Endothelial cell of umbilical vein (primary cell): ENCODE results near the gene POLR2E. TPM values are rescaled to one million over a fixed set of nuclear protein-coding genes. Genes with fewer than 3 reads are reported as not detected.

Experiments used
- BruUV-seq: library from RNA; stranded (reverse); fragments of 400-500 nt; replicated peaks from 2 replicates; lab custom pipeline; 2021; lab: Mats Ljungman, UMichigan
- CTCF ChIA-PET: fragments of 300-600, 350-600 bp; sonication (Branson Sonifier 250); formaldehyde crosslinking; loops from one replicate; lab custom pipeline; 2021; ENCODE audit warnings: antibody characterized with exemption, inconsistent platforms; lab: Charles Lee
- POLR2A ChIA-PET: fragments of 300-600, 350-600 bp; sonication (Branson Sonifier 250); formaldehyde crosslinking; loops from one replicate; lab custom pipeline; 2021; ENCODE audit warnings: antibody characterized with exemption, inconsistent platforms; lab: Charles Lee
- DNase-seq: peaks from one replicate; pipeline ENCODE4 v3.0.0-alpha.2; 2011; ENCODE audit warnings: low read depth, low spot score
- FAIRE-seq: peaks from 2 replicates; lab custom pipeline; 2011; peaks lifted over from hg19 to GRCh38; lab: Jason Lieb, UNC
- H2AFZ ChIP-seq: 2 replicates; pipeline ENCODE4 v1.6.0; 2012; ENCODE audit warnings: low read depth, low read length, control low read depth, inconsistent platforms
- H3K27ac ChIP-seq: 2 replicates; pipeline ENCODE4 v1.5.1; 2011; ENCODE audit warnings: low read depth, mild to moderate bottlenecking, control low read depth, low read length, moderate library complexity; ENCODE audit not compliant: insufficient read depth
- H3K27me3 ChIP-seq, 2 experiments: 2 replicates each; pipeline versions ENCODE4 v1.6.0 to v1.6.1; 2011; ENCODE audit warnings: low read length in 2 of 2, mixed read lengths in 1 of 2; ENCODE audit not compliant: control insufficient read depth in 2 of 2, insufficient read depth in 2 of 2
- H3K36me3 ChIP-seq, 2 experiments: 2 replicates in 1 of 2; 3 replicates in 1 of 2; pipeline ENCODE4 v1.5.1; 2011; ENCODE audit warnings: low read length in 2 of 2, mild to moderate bottlenecking in 1 of 2, moderate library complexity in 1 of 2; ENCODE audit not compliant: control insufficient read depth in 2 of 2, insufficient read depth in 2 of 2; ENCODE audit errors: extremely low read depth in 1 of 2
- H3K4me1 ChIP-seq: 3 replicates; pipeline ENCODE4 v1.5.1; 2011; ENCODE audit warnings: mild to moderate bottlenecking, low read length; ENCODE audit not compliant: control insufficient read depth, insufficient read depth; ENCODE audit errors: extremely low read depth
- H3K4me2 ChIP-seq: 2 replicates; pipeline ENCODE4 v1.6.1; 2011; ENCODE audit warnings: low read length, control low read depth, mixed read lengths; ENCODE audit not compliant: insufficient read depth
- H3K4me3 ChIP-seq, 3 experiments: fragments of 200-600 bp in 1 of 3; sonication (generic), shearing (Covaris generic) in 1 of 3; replicated peaks in 1 of 3; 2 replicates each; pipeline ENCODE4 v1.5.1; 2011 to 2016; ENCODE audit warnings: control low read depth in 3 of 3, low read length in 3 of 3, mild to moderate bottlenecking in 2 of 3, inconsistent platforms in 1 of 3, low read depth in 1 of 3, moderate library complexity in 1 of 3; ENCODE audit not compliant: insufficient read depth in 1 of 3
- H3K79me2 ChIP-seq: 2 replicates; pipeline ENCODE4 v1.6.0; 2012; ENCODE audit warnings: low read length, inconsistent platforms; ENCODE audit not compliant: control insufficient read depth, insufficient read depth
- H3K9ac ChIP-seq: replicated peaks from 2 replicates; pipeline ENCODE3; 2011; ENCODE audit warnings: low read length, control low read depth; ENCODE audit not compliant: insufficient read depth; ENCODE audit errors: extremely low read depth
- H3K9me1 ChIP-seq: replicated peaks from 3 replicates; pipeline ENCODE4 v1.6.0; 2011; ENCODE audit warnings: mild to moderate bottlenecking, low read length; ENCODE audit not compliant: control insufficient read depth, insufficient read depth; ENCODE audit errors: extremely low read depth
- H3K9me3 ChIP-seq: replicated peaks from 2 replicates; pipeline ENCODE4 v1.5.1; 2012; ENCODE audit warnings: low read length, inconsistent platforms; ENCODE audit not compliant: control insufficient read depth, insufficient read depth
- H4K20me1 ChIP-seq: replicated peaks from 2 replicates; pipeline ENCODE3; 2011; ENCODE audit warnings: mild to moderate bottlenecking, low read length; ENCODE audit not compliant: control insufficient read depth, insufficient read depth; ENCODE audit errors: extremely low read depth
- EZH2 ChIP-seq: IDR thresholded peaks from 2 replicates; pipeline ENCODE4 v1.6.1; 2012; ENCODE audit warnings: borderline replicate concordance, low read depth, mild to moderate bottlenecking, moderate library complexity, low read length, inconsistent platforms; ENCODE audit not compliant: severe bottlenecking
- FOS ChIP-seq: IDR thresholded peaks from 2 replicates; pipeline ENCODE4 v1.6.1; 2011; ENCODE audit warnings: mild to moderate bottlenecking, low read length, moderate library complexity, borderline replicate concordance; ENCODE audit not compliant: insufficient read depth
- GATA2 ChIP-seq: IDR thresholded peaks from 2 replicates; pipeline ENCODE4 v1.7.0; 2011; ENCODE audit warnings: low read depth, mild to moderate bottlenecking, moderate library complexity, mixed read lengths, low read length; ENCODE audit not compliant: insufficient read length, insufficient read depth
- JUN ChIP-seq: IDR thresholded peaks from 2 replicates; pipeline ENCODE4 v1.6.1; 2011; ENCODE audit warnings: borderline replicate concordance, low read depth; ENCODE audit not compliant: insufficient read length, insufficient read depth
- MYC ChIP-seq: IDR thresholded peaks from one replicate; pipeline ENCODE4 v1.6.1; 2011; ENCODE audit warnings: mild to moderate bottlenecking, low read depth, low read length
- POLR2A ChIP-seq: IDR thresholded peaks from 2 replicates; pipeline ENCODE4 v1.6.1; 2012; ENCODE audit warnings: low read depth, mild to moderate bottlenecking, control low read depth, low read length
- POLR2AphosphoS5 ChIP-seq: IDR thresholded peaks from 2 replicates; pipeline ENCODE4 v1.6.1; 2012; ENCODE audit warnings: low read depth, mild to moderate bottlenecking, control low read depth, low read length, moderate library complexity; ENCODE audit not compliant: insufficient read depth
- dilution Hi-C: fragments of 300-500 bp; cut with MboI; formaldehyde crosslinking; loops from one replicate; pipeline ENCODE4 v1.15.0; 2019; ENCODE audit warnings: low sequenced_read_pairs; ENCODE audit not compliant: extremely low pct_ligation_motif_present
- intact Hi-C: fragments of 100-400 bp; cut with micrococcal nuclease; formaldehyde crosslinking; loops from one replicate; pipeline ENCODE4 v1.10.0; 2022
- polyA plus RNA-seq, 4 experiments: library from polyadenylated mRNA; depleted of rRNA in 3 of 4; stranded (reverse) in 3 of 4; unstranded in 1 of 4; fragments of >200 nt; gene quantifications; 2 replicates each; pipeline versions ENCODE4 v1.2.1 to v1.2.3, GENCODE V29; 2011 to 2012; ENCODE audit warnings: missing spikeins in 1 of 4
- total RNA-seq: library from RNA; stranded (reverse); gene quantifications from 2 replicates; pipeline ENCODE4 v1.2.3, GENCODE V29; 2021
- TF ChIP-seq, protein P1 (sequence below), 2 donors: IDR thresholded peaks; 1 replicate in 1 of 2; 2 replicates in 1 of 2; pipeline ENCODE4 v1.5.1; 2011; ENCODE audit warnings: low read length in 2 of 2, mild to moderate bottlenecking in 2 of 2, moderate library complexity in 2 of 2, control low read depth in 1 of 2, inconsistent platforms in 1 of 2, low read depth in 1 of 2; ENCODE audit not compliant: insufficient read depth in 1 of 2; ENCODE audit errors: extremely low read depth in 1 of 2
- TF ChIP-seq, protein P2 (sequence below): IDR thresholded peaks from 2 replicates; pipeline ENCODE4 v1.6.1; 2011; ENCODE audit not compliant: insufficient read depth, insufficient read length

Gene POLR2E
- total and polyA plus RNA-seq, 2 donors (not counting 3 experiments of a cell fraction or from before 2014, with no cell fraction given), result 272 to 344 TPM

DNA sequence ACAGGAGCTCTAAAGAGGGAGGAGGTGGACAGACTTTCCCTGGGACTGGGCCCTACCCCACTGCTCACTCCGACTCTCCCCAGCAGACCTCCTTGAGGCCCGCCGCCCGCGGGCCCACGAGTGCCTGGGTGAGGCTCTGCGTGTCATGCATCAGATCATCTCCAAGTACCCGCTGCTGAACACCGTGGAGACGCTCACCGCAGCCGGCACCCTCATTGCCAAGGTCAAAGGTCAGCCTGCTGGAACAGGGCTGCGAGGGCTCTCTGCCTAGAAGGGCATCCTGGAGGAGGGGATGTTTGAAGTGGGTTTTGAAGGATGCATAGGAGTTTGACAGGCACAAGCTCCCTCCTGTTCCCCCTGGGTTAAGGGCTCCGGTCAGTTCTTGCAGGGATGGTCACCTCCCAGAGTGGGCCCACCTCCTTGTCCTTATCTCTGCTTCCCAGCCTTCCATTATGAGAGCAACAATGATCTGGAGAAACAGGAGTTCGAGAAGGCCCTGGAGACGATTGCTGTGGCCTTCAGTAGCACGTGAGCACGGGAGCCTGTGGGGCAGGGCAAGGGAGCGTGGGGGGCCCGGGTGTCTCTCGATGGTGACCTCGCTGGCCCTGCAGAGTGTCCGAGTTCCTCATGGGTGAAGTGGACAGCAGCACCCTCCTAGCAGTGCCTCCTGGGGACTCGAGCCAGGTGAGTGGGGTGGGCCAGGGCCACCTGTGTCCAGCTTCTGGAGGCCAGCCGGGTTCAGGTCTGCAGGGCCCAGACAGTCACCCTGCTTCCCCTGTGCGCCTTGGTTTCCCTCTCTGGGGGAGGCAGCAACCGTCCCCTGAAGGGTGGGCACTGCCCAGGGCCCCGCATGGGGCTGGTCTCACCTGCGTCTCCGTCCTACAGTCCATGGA is 21.9 kb downstream of the POLR2E start:
- intact Hi-C loops, result no loop called here
- no TSS peak for BruUV-seq
- Histone ChIP-seq H3K36me3 (no peaks in the 10 kb centered on the region), H3K79me2 (no peaks in the 10 kb centered on the region), H4K20me1 (no peaks in the 10 kb centered on the region), H3K27ac (no peak overlapping the region), H3K9me1 (no peaks in the 10 kb centered on the region), H3K9me3 (no peaks in the 10 kb centered on the region), H3K4me2 (no peak overlapping the region), H3K27me3 (no peaks in the 10 kb centered on the region), H3K4me1 (peaks cover 13% of the 10 kb centered on the region), H2AFZ (no peak overlapping the region), H3K4me3 (no peak overlapping the region), H3K9ac (no peak overlapping the region)
- FAIRE-seq (no peak), DNase-seq (no peak)
- TF ChIP-seq GATA2 (no peak), EZH2 (no peak), MYC (no peak), POLR2A (no peak), POLR2AphosphoS5 (no peak), JUN (no peak), FOS (no peak)
- TF ChIP-seq, protein P1, sequence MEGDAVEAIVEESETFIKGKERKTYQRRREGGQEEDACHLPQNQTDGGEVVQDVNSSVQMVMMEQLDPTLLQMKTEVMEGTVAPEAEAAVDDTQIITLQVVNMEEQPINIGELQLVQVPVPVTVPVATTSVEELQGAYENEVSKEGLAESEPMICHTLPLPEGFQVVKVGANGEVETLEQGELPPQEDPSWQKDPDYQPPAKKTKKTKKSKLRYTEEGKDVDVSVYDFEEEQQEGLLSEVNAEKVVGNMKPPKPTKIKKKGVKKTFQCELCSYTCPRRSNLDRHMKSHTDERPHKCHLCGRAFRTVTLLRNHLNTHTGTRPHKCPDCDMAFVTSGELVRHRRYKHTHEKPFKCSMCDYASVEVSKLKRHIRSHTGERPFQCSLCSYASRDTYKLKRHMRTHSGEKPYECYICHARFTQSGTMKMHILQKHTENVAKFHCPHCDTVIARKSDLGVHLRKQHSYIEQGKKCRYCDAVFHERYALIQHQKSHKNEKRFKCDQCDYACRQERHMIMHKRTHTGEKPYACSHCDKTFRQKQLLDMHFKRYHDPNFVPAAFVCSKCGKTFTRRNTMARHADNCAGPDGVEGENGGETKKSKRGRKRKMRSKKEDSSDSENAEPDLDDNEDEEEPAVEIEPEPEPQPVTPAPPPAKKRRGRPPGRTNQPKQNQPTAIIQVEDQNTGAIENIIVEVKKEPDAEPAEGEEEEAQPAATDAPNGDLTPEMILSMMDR (IDR thresholded peaks at IDR 0.05; ENCODE audit: extremely low read depth in 1 of 2, insufficient read depth in 1 of 2, low read depth in 1 of 2, low read length in 2 of 2), result no peak
- TF ChIP-seq, protein P2, sequence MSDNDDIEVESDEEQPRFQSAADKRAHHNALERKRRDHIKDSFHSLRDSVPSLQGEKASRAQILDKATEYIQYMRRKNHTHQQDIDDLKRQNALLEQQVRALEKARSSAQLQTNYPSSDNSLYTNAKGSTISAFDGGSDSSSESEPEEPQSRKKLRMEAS, result no peak
- POLR2A ChIA-PET, result interaction anchor here (1.1 kb wide), 1 partner anchor 28 kb away, joined by 3 read pairs; no protein-coding TSS in a partner anchor
- dilution Hi-C loops, result no loop called here
- CTCF ChIA-PET, result no interaction called here
